CD1c-positive myeloid dendritic cell (primary cell): Measurements from ENCODE around the gene CMIP.
"Not testable (repeated sequence)": the region's sequence is repeated elsewhere in the genome, so short reads cannot be mapped to it uniquely, and the experiment has no call there.

Experiments
- DNase-seq: peaks from one replicate; pipeline ENCODE4 v3.0.0-alpha.2; 2016; ENCODE audit errors: extremely low spot score

The CMIP gene

DNA sequence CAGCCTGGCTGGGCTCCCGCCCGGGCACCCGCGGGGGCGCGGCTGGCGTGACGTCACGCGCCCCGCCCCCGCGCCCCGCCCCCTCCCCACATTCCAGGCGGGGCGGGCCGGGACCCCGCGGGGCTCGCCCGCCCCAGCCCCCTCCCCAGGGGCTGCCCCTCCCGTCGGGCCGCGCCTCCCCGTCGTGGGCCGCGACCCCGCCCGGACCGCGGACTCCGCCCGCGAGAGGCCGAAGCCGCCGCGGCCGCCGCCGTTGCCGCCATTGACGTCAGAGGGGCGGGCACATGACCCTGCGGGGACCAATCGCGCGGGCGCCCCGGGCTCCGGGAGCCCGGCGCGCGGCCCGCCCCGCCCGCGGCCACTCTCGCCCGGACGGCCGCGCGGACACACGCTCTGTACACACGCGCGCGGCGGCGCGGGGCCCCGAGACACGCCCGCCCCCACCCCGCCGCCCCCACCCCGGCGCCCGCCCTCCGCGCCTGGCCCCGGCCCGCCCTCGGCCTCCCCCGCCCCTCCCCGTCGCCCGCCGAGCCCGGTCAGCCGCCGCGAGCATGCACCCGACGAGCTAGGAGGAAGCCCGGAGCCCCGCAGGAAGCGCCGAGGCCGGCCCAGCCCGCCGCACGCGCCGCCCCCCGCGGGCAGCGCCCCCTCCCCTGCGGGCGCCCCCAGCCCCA lies at the start of gene CMIP:
Gene CMIP, plus strand, starts transcription at position 361 of the 674 bp plus-strand sequence.
- DNase-seq, result peak; percentile 94

DNA sequence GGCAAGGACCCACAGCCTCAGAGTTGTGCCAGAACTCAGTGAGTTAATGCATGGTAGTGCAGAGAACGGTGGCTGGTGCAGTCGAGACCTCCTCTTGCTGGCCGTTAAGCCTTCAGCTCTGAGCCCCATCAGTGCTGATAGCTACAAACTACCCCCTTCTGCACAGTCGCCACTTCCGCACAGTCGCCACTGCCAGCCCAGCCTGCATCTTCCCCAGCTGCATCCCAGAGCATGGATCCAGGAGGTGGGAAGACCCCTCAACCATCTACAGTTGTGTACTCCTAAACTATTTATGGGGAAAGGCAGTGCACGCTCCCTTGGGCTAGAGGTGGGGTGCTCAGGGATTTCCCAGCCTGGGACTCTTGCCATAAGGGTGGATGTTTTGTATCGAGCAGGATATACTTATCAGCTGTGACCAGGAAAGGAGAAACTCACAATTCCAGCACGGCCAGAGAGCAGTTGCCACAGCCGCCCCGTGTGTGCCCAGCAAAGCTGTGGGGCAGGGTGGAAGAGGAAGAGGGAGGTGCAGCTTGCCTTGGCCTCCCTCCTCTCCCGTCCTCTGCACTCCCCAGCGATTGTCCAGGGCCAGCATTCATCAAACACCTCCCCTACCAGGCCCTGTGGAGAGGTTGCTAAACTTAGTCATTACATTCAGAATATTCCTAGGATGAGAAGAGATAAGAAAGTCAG lies 49.5 kb upstream of the CMIP start:
- DNase-seq, result no peak

DNA sequence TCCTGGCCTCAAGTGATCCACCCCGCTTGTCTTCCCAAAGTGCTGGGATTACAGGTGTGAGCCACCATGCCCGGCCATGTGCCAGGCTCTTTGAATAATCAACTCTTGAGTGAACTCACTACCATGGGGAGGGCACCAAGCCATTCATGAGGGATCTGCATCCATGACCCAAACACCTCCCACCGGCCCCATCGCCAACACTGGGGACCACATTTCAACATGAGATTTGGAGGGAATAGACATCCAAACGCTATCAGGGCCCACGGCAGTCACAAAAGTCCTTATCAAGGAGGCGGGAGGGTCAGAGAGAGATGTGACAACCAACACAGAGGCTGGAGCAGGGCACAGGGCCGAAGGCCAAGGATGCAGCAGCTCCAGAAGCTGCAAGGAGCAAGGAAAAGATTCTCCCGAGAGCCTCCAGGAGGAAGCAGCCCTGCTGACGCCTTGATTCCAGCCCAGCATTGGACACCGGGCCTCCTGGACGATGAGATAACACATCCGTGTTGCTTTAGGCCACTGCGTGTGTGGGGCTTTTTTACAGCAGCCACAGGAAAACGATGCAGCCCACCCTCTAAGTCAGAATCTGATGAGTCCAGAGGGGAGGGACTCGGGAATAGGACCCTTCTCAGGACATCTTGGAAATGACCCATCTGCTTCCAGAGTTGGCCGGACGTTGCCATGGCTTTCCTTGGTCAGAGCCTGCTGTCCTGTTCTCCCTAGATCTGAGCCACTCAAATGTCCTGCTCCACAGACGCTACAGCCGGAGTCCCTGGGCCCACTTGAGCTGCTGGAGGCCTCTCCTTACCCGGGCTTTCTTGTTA lies 47.3 kb upstream of the CMIP start:
- no peak for DNase-seq

- DNase-seq, result peak; percentile 4
Measured at GRCh38 chr16:81397879-81398520, 46.6 kb upstream of the CMIP start.

DNA sequence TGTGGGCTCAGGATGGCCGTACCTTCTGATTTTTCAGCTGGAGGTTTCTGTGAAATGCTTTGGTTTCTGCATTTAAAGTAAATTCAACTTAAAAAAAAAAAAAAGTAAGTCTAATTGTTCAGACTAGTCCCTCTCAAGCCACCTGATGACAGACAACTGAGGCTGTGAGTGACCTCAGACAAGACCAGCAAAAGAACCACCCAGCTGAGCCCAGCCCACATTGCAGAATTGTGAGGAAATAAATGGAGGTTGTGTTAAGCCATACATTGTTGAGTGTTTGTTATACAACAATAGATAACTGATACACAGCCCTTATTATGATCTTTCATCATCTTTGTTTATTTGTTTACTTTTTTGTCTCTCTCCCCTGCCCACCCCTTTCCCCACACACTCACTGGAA lies 44.7 kb upstream of the CMIP start:
- no peak for DNase-seq

GRCh38 chr16:81401035-81401950 lies 43.3 kb upstream of the CMIP start:
- no peak for DNase-seq

- no peak for DNase-seq
Measured at GRCh38 chr16:81403208-81403600, 41.4 kb upstream of the CMIP start.

- peak; percentile 92 for DNase-seq
Measured at GRCh38 chr16:81403601-81404391, 40.8 kb upstream of the CMIP start.

GRCh38 chr16:81405002-81405401 lies 39.6 kb upstream of the CMIP start:
- not testable (repeated sequence) for DNase-seq

- no peak for DNase-seq
Measured at GRCh38 chr16:81405702-81406113, 38.9 kb upstream of the CMIP start.

GRCh38 chr16:81408409-81408950 lies 36.1 kb upstream of the CMIP start:
- DNase-seq, result no peak

- no peak for DNase-seq
Measured at GRCh38 chr16:81409016-81409556, 35.5 kb upstream of the CMIP start.

- no peak for DNase-seq
Measured at GRCh38 chr16:81410643-81411293, 33.8 kb upstream of the CMIP start.

- DNase-seq, result no peak
Measured at GRCh38 chr16:81413245-81413990, 31.2 kb upstream of the CMIP start.

DNA sequence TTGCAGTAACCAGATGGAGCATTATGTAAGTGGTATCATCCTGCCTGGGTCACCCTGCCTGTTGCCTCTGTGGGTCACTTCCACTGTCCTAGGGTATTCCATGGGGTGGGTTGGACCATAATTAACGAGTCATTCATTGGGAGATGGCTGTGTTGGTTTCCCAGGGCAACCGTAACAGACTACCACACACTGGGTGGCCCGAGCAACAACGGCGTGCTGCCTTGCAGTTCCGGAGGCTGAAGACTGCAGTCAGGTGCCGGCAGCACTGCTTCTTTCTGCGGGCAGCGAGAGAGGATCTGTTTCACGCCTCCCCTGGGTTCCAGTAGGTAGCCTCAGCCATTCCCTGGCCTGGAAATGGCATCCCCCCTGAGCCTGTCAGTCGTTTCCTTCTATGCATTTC lies 28.9 kb upstream of the CMIP start:
- no peak for DNase-seq

DNA sequence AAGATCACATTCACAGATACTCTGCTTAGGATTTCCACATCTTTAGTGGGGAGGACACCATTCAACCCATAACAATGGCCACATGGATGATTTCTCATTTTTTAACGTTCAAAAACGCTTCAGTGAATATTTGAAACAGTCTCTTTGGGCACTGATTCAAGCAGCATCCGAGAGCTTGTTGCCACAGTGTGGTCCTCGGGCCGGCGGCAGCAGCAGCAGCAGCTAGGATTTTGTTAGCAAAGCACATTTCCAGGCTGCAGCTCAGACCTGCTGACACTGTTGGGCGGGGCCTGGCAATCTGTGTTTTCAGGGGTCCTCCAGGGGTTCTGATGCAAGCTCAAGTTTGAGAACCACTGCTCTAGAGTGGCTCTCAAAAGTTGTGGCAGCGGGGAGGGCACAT lies 27.9 kb upstream of the CMIP start:
- no peak for DNase-seq

DNA sequence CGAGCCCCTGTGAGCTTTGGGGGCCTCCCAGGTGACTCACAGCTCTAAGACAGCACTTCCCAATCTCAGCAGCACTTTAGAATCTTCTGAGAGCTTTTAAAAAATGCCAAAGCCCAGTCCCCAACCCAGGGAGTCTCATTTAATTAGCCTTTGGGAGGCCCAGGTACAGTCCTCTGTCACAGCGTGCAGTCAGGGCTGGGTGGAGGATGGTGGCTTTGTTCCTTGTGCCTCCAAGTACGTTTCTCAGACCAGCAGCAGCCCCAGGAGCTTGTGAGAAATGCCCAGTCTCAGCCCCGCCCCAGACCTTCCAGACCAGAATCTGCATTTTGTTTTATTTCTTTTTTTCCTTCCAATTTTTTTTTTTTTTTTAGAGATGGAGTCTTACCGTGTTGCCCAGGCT lies 27.4 kb upstream of the CMIP start:
- DNase-seq, result no peak

DNA sequence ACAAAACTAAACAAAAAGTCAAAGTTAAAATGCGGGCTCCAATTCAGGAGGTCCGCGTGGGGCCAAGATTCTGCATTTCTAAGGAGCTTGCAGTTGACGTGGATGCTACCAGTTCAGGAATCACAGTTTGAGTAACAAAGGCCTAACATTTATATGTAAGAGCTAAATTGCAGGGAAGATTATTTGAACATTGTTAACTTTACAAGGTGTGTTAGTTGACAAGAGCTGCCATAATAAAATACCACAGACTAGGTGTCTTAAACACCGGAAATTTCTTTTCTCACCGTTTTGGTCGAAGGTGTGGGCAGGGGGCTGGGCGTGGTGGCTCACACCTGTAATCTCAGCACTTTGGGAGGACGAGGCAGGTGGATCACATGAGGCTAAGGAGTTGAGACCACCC lies 24.8 kb upstream of the CMIP start:
- no peak for DNase-seq
